Activated CD8-positive, alpha-beta T cell treated with anti-CD3 and anti-CD28 coated beads, Interleukin-2, amount 10 ng/mL, durations not matched to agents 7 days and 5 days (primary cell): ENCODE results near the gene KLHL41. TPM values are rescaled to one million over a fixed set of nuclear protein-coding genes. Genes with fewer than 3 reads are reported as not detected.
A peak's percentile ranks its signal among the peaks of the same experiment; 100 is the strongest.
"Not testable (repeated sequence)": the region's sequence is repeated elsewhere in the genome, so short reads cannot be mapped to it uniquely, and the experiment has no call there.

ENCODE experiments used
- ATAC-seq: fragments of 150-1000 bp; cut with Tn5 transposase; one replicate; pipeline ENCODE4 v1.10.0; 2021; ENCODE audit warnings: moderate library complexity
- CTCF ChIA-PET: fragments of 350-600 bp; sonication (Branson Sonifier 250); formaldehyde crosslinking; loops from one replicate; lab custom pipeline; 2021; ENCODE audit warnings: antibody characterized with exemption; lab: Charles Lee
- POLR2A ChIA-PET: fragments of 350-600 bp; sonication (Branson Sonifier 250); formaldehyde crosslinking; loops from one replicate; lab custom pipeline; 2021; ENCODE audit warnings: antibody characterized with exemption; lab: Charles Lee
- DNase-seq: peaks from one replicate; pipeline ENCODE4 v3.0.0-alpha.2; 2020
- H3K27ac Mint-ChIP-seq: one replicate; pipeline ENCODE4 v1.8.0; 2021; ENCODE audit warnings: mild to moderate bottlenecking, mixed read lengths
- H3K27me3 Mint-ChIP-seq: one replicate; pipeline ENCODE4 v1.8.0; 2021; ENCODE audit warnings: low read depth, mixed read lengths
- H3K36me3 Mint-ChIP-seq: one replicate; pipeline ENCODE4 v1.8.0; 2021; ENCODE audit warnings: low read depth, mixed read lengths
- H3K4me1 Mint-ChIP-seq: one replicate; pipeline ENCODE4 v1.8.0; 2021; ENCODE audit warnings: low read depth, mixed read lengths
- H3K4me3 Mint-ChIP-seq: one replicate; pipeline ENCODE4 v1.8.0; 2021; ENCODE audit warnings: mild to moderate bottlenecking, mixed read lengths
- H3K9me3 Mint-ChIP-seq: one replicate; pipeline ENCODE4 v1.8.0; 2022; ENCODE audit warnings: mixed read lengths; ENCODE audit not compliant: insufficient read depth
- total RNA-seq, 2 experiments: library from RNA; stranded (reverse); gene quantifications; one replicate each; pipeline ENCODE4 v1.2.3, GENCODE V29; 2021

The KLHL41 gene
- total RNA-seq, 2 experiments from 2014 or later, result not detected

DNA sequence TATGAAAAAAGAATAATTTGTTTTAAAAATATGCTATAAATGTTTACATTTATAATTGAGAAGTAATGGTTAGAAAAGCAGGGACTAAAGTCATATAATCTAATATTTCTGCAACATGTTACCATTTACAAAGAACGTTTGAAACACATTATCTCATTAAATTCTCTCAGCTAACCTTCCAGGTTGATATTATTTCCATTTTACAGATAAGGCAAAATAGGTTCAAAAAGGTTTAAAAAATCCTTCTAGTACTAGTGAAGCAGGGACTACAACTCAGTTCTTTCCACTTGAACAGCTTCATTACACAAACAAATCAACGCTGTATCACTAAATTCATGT, 63.3 kb downstream of the KLHL41 start:
- peaks cover 3% of the 10 kb centered on the region for H3K27me3 Mint-ChIP-seq
- peak overlapping the region; percentile 99 for H3K4me3 Mint-ChIP-seq
- DNase-seq (no peak), ATAC-seq (no peak)
- H3K27ac Mint-ChIP-seq, result peak overlapping the region; percentile 88
- POLR2A ChIA-PET, result interaction anchor here (1.1 to 3.8 kb wide), 2 partner anchors 12 to 20 kb away, joined by 3 to 28 read pairs; partner anchors contain the start of gene PPIG
- H3K9me3 Mint-ChIP-seq, result no peaks in the 10 kb centered on the region
- peaks cover 24% of the 10 kb centered on the region for H3K4me1 Mint-ChIP-seq
- peaks cover 16% of the 10 kb centered on the region for H3K36me3 Mint-ChIP-seq
- CTCF ChIA-PET, result interaction anchor here (1.1 to 1.8 kb wide), 6 partner anchors 9 to 221 kb away, joined by 3 to 4 read pairs (median 4); partner anchors contain the start of gene BBS5

DNA sequence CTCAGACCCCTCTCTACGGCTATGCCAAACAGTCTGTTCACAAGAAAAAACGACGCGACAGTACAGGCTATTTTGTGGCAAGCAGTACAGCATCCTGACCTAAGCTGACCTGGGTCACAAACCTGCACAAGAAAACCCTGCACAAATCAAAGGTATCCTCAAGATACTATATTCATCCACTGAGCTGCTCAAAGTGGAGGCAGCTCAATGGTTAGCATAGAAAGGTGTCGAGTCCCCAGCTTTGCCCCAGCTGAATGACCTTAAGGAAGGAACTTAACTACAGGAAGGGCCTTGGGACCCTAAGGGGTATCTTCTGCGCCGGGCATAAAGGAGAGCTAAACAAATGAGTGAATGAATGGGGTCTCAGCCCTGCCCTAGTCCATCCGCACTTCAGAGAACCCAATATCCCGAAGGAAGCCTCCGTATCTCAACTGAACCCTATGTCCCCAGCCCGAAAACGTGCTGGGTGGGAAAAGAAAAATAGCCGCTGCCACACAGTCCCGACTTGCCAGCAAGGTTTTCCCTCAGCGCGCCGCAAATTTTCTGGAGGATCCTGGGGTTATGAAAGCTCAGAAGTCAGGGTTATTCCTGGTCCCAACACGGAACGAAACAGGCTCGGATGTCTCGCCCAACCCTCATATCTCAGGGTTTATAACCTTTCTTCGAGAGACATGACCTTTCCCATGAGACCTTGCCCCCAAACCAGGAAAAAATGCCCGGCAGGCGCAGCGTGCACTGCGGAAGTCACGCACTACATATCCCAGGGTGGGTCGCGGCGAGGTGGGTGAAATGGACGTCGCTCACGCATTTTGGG, 63.9 kb downstream of the KLHL41 start, which contains the start of gene FASTKD1:
Gene FASTKD1 (minus strand): TSS at position 706 of the 814 bp plus-strand sequence. CDS start 1,836 bp downstream, outside the sequence.
- ATAC-seq, result peak; percentile 97
- H3K36me3 Mint-ChIP-seq, result peaks cover 13% of the 10 kb centered on the region
- ChIA-PET CTCF (interaction anchor here (1.1 to 1.8 kb wide), 4 partner anchors 8 to 221 kb away, joined by 3 to 4 read pairs (median 4); partner anchors contain the start of gene BBS5), POLR2A (interaction anchor here (0.6 to 3.8 kb wide), 4 partner anchors 11 to 202 kb away, joined by 3 to 28 read pairs (median 3); partner anchors contain the start of gene PPIG)
- H3K4me3 Mint-ChIP-seq, result peak within 1 kb of the TSS; percentile 99
- H3K27me3 Mint-ChIP-seq, result peaks cover 3% of the 10 kb centered on the region
- no peaks in the 10 kb centered on the region for H3K9me3 Mint-ChIP-seq
- peak within 1 kb of the TSS; percentile 88 for H3K27ac Mint-ChIP-seq
- peaks cover 24% of the 10 kb centered on the region for H3K4me1 Mint-ChIP-seq
- DNase-seq, result peak; percentile 92

DNA sequence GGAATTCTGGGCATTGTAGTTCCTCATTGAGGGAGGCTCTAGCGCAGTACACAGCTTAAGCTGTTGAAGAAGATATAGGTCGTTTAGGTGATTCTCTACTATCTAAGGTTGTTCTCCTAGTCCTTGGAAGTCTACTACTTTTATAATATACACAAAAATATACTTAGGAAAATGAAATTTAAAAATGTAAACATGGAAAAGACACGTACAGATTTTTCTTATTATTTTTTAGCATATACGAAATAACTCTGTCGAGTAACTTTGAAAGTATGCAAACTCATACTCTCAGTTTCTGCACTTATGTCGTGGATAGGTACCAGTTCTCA, 64.4 kb downstream of the KLHL41 start:
- Mint-ChIP-seq H3K27ac (peak overlapping the region; percentile 88), H3K9me3 (no peaks in the 10 kb centered on the region), H3K4me3 (peak overlapping the region; percentile 99), H3K4me1 (peaks cover 23% of the 10 kb centered on the region), H3K27me3 (peaks cover 7% of the 10 kb centered on the region), H3K36me3 (peaks cover 13% of the 10 kb centered on the region)
- no peak for ATAC-seq
- ChIA-PET POLR2A (interaction anchor here (0.8 to 3.8 kb wide), 2 partner anchors 11 to 105 kb away, joined by 3 to 28 read pairs; partner anchors contain the start of gene PPIG), CTCF (interaction anchor here (1.1 kb wide), 1 partner anchor 95 kb away, joined by 3 read pairs; the partner anchor contains the start of gene BBS5)
- no peak for DNase-seq

- H3K27ac Mint-ChIP-seq, ATAC-seq, H3K9me3 Mint-ChIP-seq, DNase-seq, H3K4me3 Mint-ChIP-seq, H3K36me3 Mint-ChIP-seq, CTCF ChIA-PET, H3K27me3 Mint-ChIP-seq: not testable (repeated sequence)
- H3K4me1 Mint-ChIP-seq, result peaks cover 20% of the 10 kb centered on the region
- POLR2A ChIA-PET, result interaction anchor here (0.6 kb wide), 1 partner anchor 12 kb away, joined by 8 read pairs; no protein-coding TSS in a partner anchor
These were observed 65.0 kb downstream of the KLHL41 start for GRCh38 chr2:169574539-169574938.

- H3K27me3 Mint-ChIP-seq, H3K27ac Mint-ChIP-seq, DNase-seq, ATAC-seq, H3K4me3 Mint-ChIP-seq, POLR2A ChIA-PET, H3K9me3 Mint-ChIP-seq, CTCF ChIA-PET, H3K36me3 Mint-ChIP-seq: not testable (repeated sequence)
- H3K4me1 Mint-ChIP-seq, result peaks cover 14% of the 10 kb centered on the region
These were observed 65.8 kb downstream of the KLHL41 start for GRCh38 chr2:169575264-169575663.

Other genes starting within 250 kb of the KLHL41 start
- gene LRP2, start 147.2 kb upstream of the KLHL41 start, total RNA-seq, result under 1 TPM; 0.03 to 0.21 TPM
- gene BBS5, start 30.2 kb upstream of the KLHL41 start, total RNA-seq, result 1 to 10 TPM; 1.9 to 2.2 TPM
- 10 to 100 TPM; 42.1 to 52.0 TPM for gene FASTKD1, start 64.2 kb downstream of the KLHL41 start, total RNA-seq
- gene PPIG, start 74.6 kb downstream of the KLHL41 start, total RNA-seq, result 10 to 100 TPM; 56.6 to 62.0 TPM
- not detected for gene CFAP210, start 184.7 kb downstream of the KLHL41 start, total RNA-seq
- gene PHOSPHO2, start 184.8 kb downstream of the KLHL41 start, total RNA-seq, result 1 to 10 TPM; 3.2 to 4.2 TPM
- 1 to 10 TPM; 6.7 to 7.4 TPM for gene KLHL23, start 224.1 kb downstream of the KLHL41 start, total RNA-seq